ENCODE data around the gene LRRC49. TPM values are rescaled to one million over a fixed set of nuclear protein-coding genes. Genes with fewer than 3 reads are reported as not detected.

The LRRC49 gene
- total and polyA plus RNA-seq, 2 of the 13 experiments (the other 11 are each of a cell fraction or from before 2014, with no cell fraction given): 0.57 to 1.00 TPM

- no peaks in the 10 kb centered on the region for H3K4me1 ChIP-seq (ENCODE audit: insufficient read depth, low read length)
- in situ Hi-C loops (cut with HindIII; ENCODE audit: extremely low pct_ligation_motif_present, low pct_unique_long_range_greater_than_20kb) (no loop called here), intact Hi-C loops (cut with micrococcal nuclease; ENCODE audit: unreplicated experiment) (no loop called here)
- no peak overlapping the region for H3K4me3 ChIP-seq (replicated peaks in 1 of 3; ENCODE audit: insufficient read depth in 1 of 3, low read depth in 2 of 3, low read length in 3 of 3)
- no peaks in the 10 kb centered on the region for H3K79me2 ChIP-seq (ENCODE audit: insufficient read depth, low read length)
- H4K20me1 ChIP-seq (ENCODE audit: insufficient read depth, low read length): no peaks in the 10 kb centered on the region
- ATAC-seq: no peak
- no peak for FAIRE-seq
- no peaks in the 10 kb centered on the region for H3K36me3 ChIP-seq (replicated peaks in 1 of 2; ENCODE audit: control insufficient read depth in 1 of 2, insufficient read depth in 2 of 2, low read length in 2 of 2)
- DNase-seq (ENCODE audit: low spot score): no peak
- H3K9me3 ChIP-seq (ENCODE audit: low read length): no peaks in the 10 kb centered on the region
- TF ChIP-seq ZNF687 (CRISPR knock-in tag; IDR thresholded peaks at IDR 0.05): no peak
- H3K27me3 ChIP-seq (ENCODE audit: control insufficient read depth in 1 of 2, insufficient read depth in 2 of 2, low read length in 2 of 2): no peaks in the 10 kb centered on the region
- H3K27ac ChIP-seq (ENCODE audit: extremely low read length, insufficient read depth, low read length): no peak overlapping the region
- ChIA-PET CTCF (ENCODE audit: low intra/inter-chr PET ratio, low total read pairs) (no interaction called here), POLR2A (no interaction called here)
- H3K4me2 ChIP-seq (ENCODE audit: low read depth, low read length): no peak overlapping the region
- BruUV-seq (replicated peaks): no TSS peak
- H2AFZ ChIP-seq (ENCODE audit: low read length): no peak overlapping the region
- H3K9ac ChIP-seq (ENCODE audit: insufficient read depth, low read depth, low read length): no peak overlapping the region
- WGBS (ENCODE audit: low lambda C conversion rate): 52% methylated on average over 3 of the region's 3 CpGs
Measured at GRCh38 chr15:71049706-71050422, 157.2 kb downstream of the LRRC49 start.

- in situ Hi-C loops (cut with HindIII; ENCODE audit: extremely low pct_ligation_motif_present, low pct_unique_long_range_greater_than_20kb): no loop called here
- CTCF ChIA-PET (ENCODE audit: low intra/inter-chr PET ratio, low total read pairs): no interaction called here
- no peak for FAIRE-seq
- TF ChIP-seq TFAP4 (IDR thresholded peaks at IDR 0.05; ENCODE audit: borderline replicate concordance, low read depth) (no peak), ATF4 (CRISPR knock-in tag; IDR thresholded peaks at IDR 0.05) (no peak), ZNF577 (CRISPR knock-in tag; IDR thresholded peaks at IDR 0.05; ENCODE audit: borderline replicate concordance, low read depth) (no peak), ZNF205 (CRISPR knock-in tag; IDR thresholded peaks at IDR 0.05) (no peak), CREBL2 (CRISPR knock-in tag; IDR thresholded peaks at IDR 0.05; ENCODE audit: borderline replicate concordance) (no peak), TAF1 (CRISPR knock-in tag; IDR thresholded peaks at IDR 0.05) (no peak), ZNF777 (CRISPR knock-in tag; IDR thresholded peaks at IDR 0.05) (no peak)
Measured at GRCh38 chr15:71050461-71050860, 157.8 kb downstream of the LRRC49 start.

More at GRCh38 chr15:71050461-71050860, 157.8 kb downstream of the LRRC49 start:
- intact Hi-C loops (cut with micrococcal nuclease; ENCODE audit: unreplicated experiment): no loop called here
- H3K4me2 ChIP-seq (ENCODE audit: low read depth, low read length): no peak overlapping the region
- no peaks in the 10 kb centered on the region for H3K27me3 ChIP-seq (ENCODE audit: control insufficient read depth in 1 of 2, insufficient read depth in 2 of 2, low read length in 2 of 2)
- no peaks in the 10 kb centered on the region for H3K36me3 ChIP-seq (replicated peaks in 1 of 2; ENCODE audit: control insufficient read depth in 1 of 2, insufficient read depth in 2 of 2, low read length in 2 of 2)
- H3K79me2 ChIP-seq (ENCODE audit: insufficient read depth, low read length): no peaks in the 10 kb centered on the region
- no peak overlapping the region for H3K4me3 ChIP-seq (replicated peaks in 1 of 3; ENCODE audit: insufficient read depth in 1 of 3, low read depth in 2 of 3, low read length in 3 of 3)
- 21% methylated on average over 4 of the region's 4 CpGs for WGBS (ENCODE audit: low lambda C conversion rate)
- H3K27ac ChIP-seq (ENCODE audit: extremely low read length, insufficient read depth, low read length): no peak overlapping the region
- no peak overlapping the region for H3K9ac ChIP-seq (ENCODE audit: insufficient read depth, low read depth, low read length)
- ATAC-seq (no peak), DNase-seq (ENCODE audit: low spot score) (no peak)
- no peak overlapping the region for H2AFZ ChIP-seq (ENCODE audit: low read length)
- POLR2A ChIA-PET: no interaction called here
- H3K4me1 ChIP-seq (ENCODE audit: insufficient read depth, low read length): no peaks in the 10 kb centered on the region
- H3K9me3 ChIP-seq (ENCODE audit: low read length): no peaks in the 10 kb centered on the region
- no peaks in the 10 kb centered on the region for H4K20me1 ChIP-seq (ENCODE audit: insufficient read depth, low read length)
- BruUV-seq (replicated peaks): no TSS peak

Measured in HepG2 (cell line).